ENCODE measurements around the gene KCNT2. TPM values are rescaled to one million over a fixed set of nuclear protein-coding genes. Genes with fewer than 3 reads are reported as not detected.

Gene KCNT2
- total RNA-seq, 1 experiment from 2014 or later = not detected

- TF ChIP-seq, protein P1, sequence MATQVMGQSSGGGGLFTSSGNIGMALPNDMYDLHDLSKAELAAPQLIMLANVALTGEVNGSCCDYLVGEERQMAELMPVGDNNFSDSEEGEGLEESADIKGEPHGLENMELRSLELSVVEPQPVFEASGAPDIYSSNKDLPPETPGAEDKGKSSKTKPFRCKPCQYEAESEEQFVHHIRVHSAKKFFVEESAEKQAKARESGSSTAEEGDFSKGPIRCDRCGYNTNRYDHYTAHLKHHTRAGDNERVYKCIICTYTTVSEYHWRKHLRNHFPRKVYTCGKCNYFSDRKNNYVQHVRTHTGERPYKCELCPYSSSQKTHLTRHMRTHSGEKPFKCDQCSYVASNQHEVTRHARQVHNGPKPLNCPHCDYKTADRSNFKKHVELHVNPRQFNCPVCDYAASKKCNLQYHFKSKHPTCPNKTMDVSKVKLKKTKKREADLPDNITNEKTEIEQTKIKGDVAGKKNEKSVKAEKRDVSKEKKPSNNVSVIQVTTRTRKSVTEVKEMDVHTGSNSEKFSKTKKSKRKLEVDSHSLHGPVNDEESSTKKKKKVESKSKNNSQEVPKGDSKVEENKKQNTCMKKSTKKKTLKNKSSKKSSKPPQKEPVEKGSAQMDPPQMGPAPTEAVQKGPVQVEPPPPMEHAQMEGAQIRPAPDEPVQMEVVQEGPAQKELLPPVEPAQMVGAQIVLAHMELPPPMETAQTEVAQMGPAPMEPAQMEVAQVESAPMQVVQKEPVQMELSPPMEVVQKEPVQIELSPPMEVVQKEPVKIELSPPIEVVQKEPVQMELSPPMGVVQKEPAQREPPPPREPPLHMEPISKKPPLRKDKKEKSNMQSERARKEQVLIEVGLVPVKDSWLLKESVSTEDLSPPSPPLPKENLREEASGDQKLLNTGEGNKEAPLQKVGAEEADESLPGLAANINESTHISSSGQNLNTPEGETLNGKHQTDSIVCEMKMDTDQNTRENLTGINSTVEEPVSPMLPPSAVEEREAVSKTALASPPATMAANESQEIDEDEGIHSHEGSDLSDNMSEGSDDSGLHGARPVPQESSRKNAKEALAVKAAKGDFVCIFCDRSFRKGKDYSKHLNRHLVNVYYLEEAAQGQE (IDR thresholded peaks at IDR 0.05; ENCODE audit: low read depth) = no peak
- TF ChIP-seq EZH2 (IDR thresholded peaks at IDR 0.05) = no peak
- TF ChIP-seq CEBPB (IDR thresholded peaks at IDR 0.05; ENCODE audit: low read depth) = no peak
- TF ChIP-seq FOSL1 (IDR thresholded peaks at IDR 0.05; ENCODE audit: low read depth) = no peak
Measured at GRCh38 chr1:196637606-196638005, 29.4 kb upstream of the KCNT2 start (continued).

GRCh38 chr1:196628838-196629237 is 20.6 kb upstream of the KCNT2 start:
- intact Hi-C loops (cut with micrococcal nuclease) = no loop called here
- RAD21 ChIA-PET (ENCODE audit: low non-redundant PET in 1 of 2, low total read pairs in 2 of 2, uncharacterized antibody in 2 of 2, unreplicated experiment in 2 of 2) = no interaction called here
- TF ChIP-seq TCF7L2 (IDR thresholded peaks at IDR 0.05; ENCODE audit: borderline replicate concordance, extremely low read depth, insufficient read depth, insufficient read length) = no peak
- TF ChIP-seq SP1 (IDR thresholded peaks at IDR 0.05; ENCODE audit: low read depth) = no peak
- TF ChIP-seq MAX (IDR thresholded peaks at IDR 0.05) = no peak
- TF ChIP-seq FOSL1 (IDR thresholded peaks at IDR 0.05; ENCODE audit: low read depth) = no peak
- no peak for TF ChIP-seq EZH2 (IDR thresholded peaks at IDR 0.05)
- TF ChIP-seq CTCF (IDR thresholded peaks at IDR 0.05 in 2 of 3, conservative IDR thresholded peaks at IDR 0.05 in 1 of 3; ENCODE audit: borderline replicate concordance in 1 of 3, insufficient read depth in 1 of 3, low read depth in 2 of 3, low read length in 2 of 3) = no peak
- TF ChIP-seq JUND (IDR thresholded peaks at IDR 0.05) = no peak
- no peak for TF ChIP-seq EZH2phosphoT487 (IDR thresholded peaks at IDR 0.05; ENCODE audit: borderline replicate concordance)
- TF ChIP-seq CBX3 (IDR thresholded peaks at IDR 0.05; ENCODE audit: low read depth) = no peak
- no peak for TF ChIP-seq CEBPB (IDR thresholded peaks at IDR 0.05; ENCODE audit: low read depth)
- no peak for TF ChIP-seq ZNF274 (IDR thresholded peaks at IDR 0.05; ENCODE audit: low read depth, low read length)
- TF ChIP-seq SIN3A (IDR thresholded peaks at IDR 0.05; ENCODE audit: low read depth) = no peak
- TF ChIP-seq SRF (IDR thresholded peaks at IDR 0.05; ENCODE audit: low read depth) = no peak
- TF ChIP-seq RAD21 (IDR thresholded peaks at IDR 0.05; ENCODE audit: low read depth) = no peak
- TF ChIP-seq ATF3 (IDR thresholded peaks at IDR 0.05) = no peak
- TF ChIP-seq, protein P1 (IDR thresholded peaks at IDR 0.05; ENCODE audit: low read depth) = no peak

More at GRCh38 chr1:196628838-196629237, 20.6 kb upstream of the KCNT2 start:
- Histone ChIP-seq H3K27ac (ENCODE audit: low read depth, low read length) (no peak overlapping the region), H3K9me3 (ENCODE audit: control insufficient read depth in 1 of 2, insufficient read depth in 1 of 2, low read depth in 1 of 2, low read length in 2 of 2) (0 out of 4 replicates have a peak, but pooled peaks cover 4% of the 10 kb centered on the region in 2 experiments), H3K4me1 (ENCODE audit: control insufficient read depth in 1 of 2, insufficient read depth in 2 of 2, low read length in 2 of 2) (no peaks in the 10 kb centered on the region), H3K9me2 (ENCODE audit: insufficient read depth) (no peaks in the 10 kb centered on the region), H3K4me2 (ENCODE audit: low read length) (no peak overlapping the region), H3K27me3 (ENCODE audit: insufficient read depth, low read length) (no peaks in the 10 kb centered on the region), H2AFZ (ENCODE audit: low read depth, low read length, poor library complexity, severe bottlenecking) (no peak overlapping the region), H3K79me2 (ENCODE audit: insufficient read depth, low read length) (no peaks in the 10 kb centered on the region), H3K9ac (ENCODE audit: low read length) (no peak overlapping the region), H4K20me1 (ENCODE audit: insufficient read depth) (no peaks in the 10 kb centered on the region), H3K36me3 (ENCODE audit: control insufficient read depth in 1 of 2, insufficient read depth in 2 of 2, low read length in 2 of 2) (no peaks in the 10 kb centered on the region), H3K4me3 (replicated peaks in 1 of 2; ENCODE audit: low read depth in 1 of 2, low read length in 2 of 2) (no peak overlapping the region)
- ChIA-PET CTCF (no interaction called here), POLR2A (no interaction called here)
- no peak for DNase-seq (ENCODE audit: low read depth, low spot score)
- no peak for ATAC-seq
- BruUV-seq (replicated peaks) = no TSS peak

All from HCT116 (cell line).